Measurements from ENCODE around the gene EFNA2.

EFNA2 gene

GRCh38 chr19:1249298-1249989 lies 36.2 kb upstream of the EFNA2 start:
- DNase-seq (ENCODE audit: low read depth, low spot score), result peak; percentile 81

GRCh38 chr19:1249990-1250436 lies 35.7 kb upstream of the EFNA2 start:
- DNase-seq (ENCODE audit: low read depth, low spot score), result no peak

- no peak for DNase-seq (ENCODE audit: low read depth, low spot score)
Measured at GRCh38 chr19:1250437-1251260, 35.0 kb upstream of the EFNA2 start.

GRCh38 chr19:1251330-1252220 lies 34.1 kb upstream of the EFNA2 start:
- no peak for DNase-seq (ENCODE audit: low read depth, low spot score)

GRCh38 chr19:1252221-1252820 lies 33.4 kb upstream of the EFNA2 start:
- no peak for DNase-seq (ENCODE audit: low read depth, low spot score)

GRCh38 chr19:1252821-1253513 lies 32.7 kb upstream of the EFNA2 start:
- peak; percentile 93 for DNase-seq (ENCODE audit: low read depth, low spot score)

- DNase-seq (ENCODE audit: low read depth, low spot score), result no peak
Measured at GRCh38 chr19:1253514-1254080, 32.1 kb upstream of the EFNA2 start.

GRCh38 chr19:1254081-1254527 lies 31.6 kb upstream of the EFNA2 start:
- DNase-seq (ENCODE audit: low read depth, low spot score), result no peak

- DNase-seq (ENCODE audit: low read depth, low spot score), result no peak
Measured at GRCh38 chr19:1254530-1255185, 31.0 kb upstream of the EFNA2 start.

GRCh38 chr19:1255186-1256161 lies 30.2 kb upstream of the EFNA2 start:
- DNase-seq (ENCODE audit: low read depth, low spot score), result no peak

GRCh38 chr19:1256646-1257474 lies 28.8 kb upstream of the EFNA2 start:
- no peak for DNase-seq (ENCODE audit: low read depth, low spot score)

- DNase-seq (ENCODE audit: low read depth, low spot score), result no peak
Measured at GRCh38 chr19:1257475-1258162, 28.1 kb upstream of the EFNA2 start.

GRCh38 chr19:1258163-1258492 lies 27.5 kb upstream of the EFNA2 start:
- DNase-seq (ENCODE audit: low read depth, low spot score), result no peak

- DNase-seq (ENCODE audit: low read depth, low spot score), result no peak
Measured at GRCh38 chr19:1258707-1259205, 26.9 kb upstream of the EFNA2 start.

- no peak for DNase-seq (ENCODE audit: low read depth, low spot score)
Measured at GRCh38 chr19:1259206-1259875, 26.3 kb upstream of the EFNA2 start.

GRCh38 chr19:1259876-1260748 lies 25.6 kb upstream of the EFNA2 start:
- no peak for DNase-seq (ENCODE audit: low read depth, low spot score)
